Fibroblast of lung (primary cell): ENCODE data around the gene LECT2. TPM values are rescaled to one million over a fixed set of nuclear protein-coding genes. Genes with fewer than 3 reads are reported as not detected.

Experiments used
- DNase-seq, 2 donors: peaks; one replicate each; pipeline versions ENCODE4 v3.0.0 to v3.0.0-alpha.2; 2010; ENCODE audit warnings: low read depth in 2 of 2
- H2AFZ ChIP-seq: 2 replicates; pipeline ENCODE4 v1.5.1; 2012; ENCODE audit warnings: low read length, control low read depth, inconsistent platforms
- H3K27ac ChIP-seq: 2 replicates; pipeline ENCODE4 v1.5.1; 2011; ENCODE audit warnings: low read length, control low read depth; ENCODE audit not compliant: insufficient read depth
- H3K27me3 ChIP-seq: 2 replicates; pipeline ENCODE4 v1.5.1; 2011; ENCODE audit warnings: mild to moderate bottlenecking, low read length; ENCODE audit not compliant: control insufficient read depth, insufficient read depth
- H3K36me3 ChIP-seq: 2 replicates; pipeline ENCODE4 v1.5.1; 2011; ENCODE audit warnings: low read length; ENCODE audit not compliant: control insufficient read depth, insufficient read depth
- H3K4me1 ChIP-seq: 2 replicates; pipeline ENCODE4 v1.5.1; 2011; ENCODE audit warnings: low read length; ENCODE audit not compliant: control insufficient read depth, insufficient read depth; ENCODE audit errors: extremely low read depth
- H3K4me2 ChIP-seq: 2 replicates; pipeline ENCODE4 v1.5.1; 2011; ENCODE audit warnings: low read length, control low read depth; ENCODE audit not compliant: insufficient read depth; ENCODE audit errors: extremely low read depth
- H3K4me3 ChIP-seq, 4 experiments: fragments of 200-600 bp in 1 of 4; sonication (generic) in 1 of 4; replicated peaks in 1 of 4; 2 replicates each; pipeline ENCODE4 v1.5.1; 2011 to 2016; ENCODE audit warnings: low read length in 4 of 4, low read depth in 3 of 4, mild to moderate bottlenecking in 3 of 4, control low read depth in 2 of 4, inconsistent platforms in 1 of 4, mixed read lengths in 1 of 4; ENCODE audit not compliant: insufficient read depth in 1 of 4; ENCODE audit errors: control extremely low read depth in 1 of 4
- H3K79me2 ChIP-seq: 2 replicates; pipeline ENCODE4 v1.5.1; 2012; ENCODE audit warnings: mild to moderate bottlenecking, low read length, inconsistent platforms; ENCODE audit not compliant: control insufficient read depth, insufficient read depth
- H3K9ac ChIP-seq: 2 replicates; pipeline ENCODE4 v1.5.1; 2011; ENCODE audit warnings: mild to moderate bottlenecking, low read length, control low read depth; ENCODE audit not compliant: insufficient read depth
- H3K9me3 ChIP-seq: 2 replicates; pipeline ENCODE4 v1.5.1; 2012; ENCODE audit warnings: low read depth, low read length; ENCODE audit not compliant: control insufficient read depth, insufficient read depth
- H4K20me1 ChIP-seq: 2 replicates; pipeline ENCODE4 v1.5.1; 2011; ENCODE audit warnings: low read length; ENCODE audit not compliant: control insufficient read depth, insufficient read depth; ENCODE audit errors: extremely low read depth
- EZH2 ChIP-seq: IDR thresholded peaks from 2 replicates; pipeline ENCODE4 v1.5.1; 2012; ENCODE audit warnings: low read length, control low read depth, mild to moderate bottlenecking; ENCODE audit errors: missing control alignments
- polyA plus RNA-seq, 2 donors: library from polyadenylated mRNA; depleted of rRNA in 1 of 2; stranded (reverse) in 1 of 2; unstranded in 1 of 2; fragments of >200 nt; gene quantifications; 2 replicates each; pipeline ENCODE4 v1.2.1, GENCODE V29; 2011 to 2012; ENCODE audit warnings: missing spikeins in 1 of 2
- total RNA-seq: library from RNA; depleted of rRNA; stranded (reverse); fragments of >200 nt; gene quantifications from 2 replicates; pipeline ENCODE4 v1.2.1, GENCODE V29; 2014
- TF ChIP-seq, protein P1 (sequence below), 2 donors: IDR thresholded peaks in 1 of 2; conservative IDR thresholded peaks in 1 of 2; 1 replicate in 1 of 2; 2 replicates in 1 of 2; pipeline ENCODE4 v1.5.1; 2011 to 2012; ENCODE audit warnings: low read length in 2 of 2, control low read depth in 1 of 2, inconsistent platforms in 1 of 2, low read depth in 1 of 2, mild to moderate bottlenecking in 1 of 2

LECT2 gene
- total and polyA plus RNA-seq, 2 donors (not counting 1 experiment from before 2014, with no cell fraction given), result not detected

GRCh38 chr5:135978993-135979392 is 24.2 kb upstream of the LECT2 start:
- Histone ChIP-seq H3K9ac (no peak overlapping the region), H3K4me1 (peaks cover 7% of the 10 kb centered on the region), H3K27ac (peak overlapping the region; percentile 63), H3K4me3 (no peak overlapping the region), H3K9me3 (no peaks in the 10 kb centered on the region), H3K79me2 (no peaks in the 10 kb centered on the region), H3K27me3 (no peaks in the 10 kb centered on the region), H2AFZ (no peak overlapping the region), H3K4me2 (no peak overlapping the region), H3K36me3 (no peaks in the 10 kb centered on the region), H4K20me1 (no peaks in the 10 kb centered on the region)
- TF ChIP-seq, protein P1, sequence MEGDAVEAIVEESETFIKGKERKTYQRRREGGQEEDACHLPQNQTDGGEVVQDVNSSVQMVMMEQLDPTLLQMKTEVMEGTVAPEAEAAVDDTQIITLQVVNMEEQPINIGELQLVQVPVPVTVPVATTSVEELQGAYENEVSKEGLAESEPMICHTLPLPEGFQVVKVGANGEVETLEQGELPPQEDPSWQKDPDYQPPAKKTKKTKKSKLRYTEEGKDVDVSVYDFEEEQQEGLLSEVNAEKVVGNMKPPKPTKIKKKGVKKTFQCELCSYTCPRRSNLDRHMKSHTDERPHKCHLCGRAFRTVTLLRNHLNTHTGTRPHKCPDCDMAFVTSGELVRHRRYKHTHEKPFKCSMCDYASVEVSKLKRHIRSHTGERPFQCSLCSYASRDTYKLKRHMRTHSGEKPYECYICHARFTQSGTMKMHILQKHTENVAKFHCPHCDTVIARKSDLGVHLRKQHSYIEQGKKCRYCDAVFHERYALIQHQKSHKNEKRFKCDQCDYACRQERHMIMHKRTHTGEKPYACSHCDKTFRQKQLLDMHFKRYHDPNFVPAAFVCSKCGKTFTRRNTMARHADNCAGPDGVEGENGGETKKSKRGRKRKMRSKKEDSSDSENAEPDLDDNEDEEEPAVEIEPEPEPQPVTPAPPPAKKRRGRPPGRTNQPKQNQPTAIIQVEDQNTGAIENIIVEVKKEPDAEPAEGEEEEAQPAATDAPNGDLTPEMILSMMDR (conservative IDR thresholded peaks at IDR 0.05 in 1 of 2, IDR thresholded peaks at IDR 0.05 in 1 of 2; ENCODE audit: low read depth in 1 of 2, low read length in 2 of 2), result no peak
- TF ChIP-seq EZH2, result no peak
- DNase-seq, result no peak

GRCh38 chr5:135978212-135978631 is 23.4 kb upstream of the LECT2 start:
- Histone ChIP-seq H3K27me3 (no peaks in the 10 kb centered on the region), H3K9ac (no peak overlapping the region), H3K4me2 (no peak overlapping the region), H3K4me1 (peaks cover 7% of the 10 kb centered on the region), H3K79me2 (no peaks in the 10 kb centered on the region), H3K9me3 (no peaks in the 10 kb centered on the region), H3K27ac (no peak overlapping the region), H3K4me3 (no peak overlapping the region), H2AFZ (no peak overlapping the region), H4K20me1 (no peaks in the 10 kb centered on the region), H3K36me3 (no peaks in the 10 kb centered on the region)
- TF ChIP-seq, protein P1 (conservative IDR thresholded peaks at IDR 0.05 in 1 of 2, IDR thresholded peaks at IDR 0.05 in 1 of 2; ENCODE audit: low read depth in 1 of 2, low read length in 2 of 2), result no peak
- no peak for TF ChIP-seq EZH2
- peak in 1 of 2 donors; percentile 57 for DNase-seq

- Histone ChIP-seq H3K79me2 (no peaks in the 10 kb centered on the region), H4K20me1 (no peaks in the 10 kb centered on the region), H3K9ac (no peak overlapping the region), H3K27me3 (no peaks in the 10 kb centered on the region), H2AFZ (no peak overlapping the region), H3K4me3 (no peak overlapping the region), H3K4me2 (no peak overlapping the region), H3K9me3 (no peaks in the 10 kb centered on the region), H3K4me1 (peaks cover 7% of the 10 kb centered on the region), H3K27ac (no peak overlapping the region), H3K36me3 (no peaks in the 10 kb centered on the region)
- TF ChIP-seq, protein P1 (conservative IDR thresholded peaks at IDR 0.05 in 1 of 2, IDR thresholded peaks at IDR 0.05 in 1 of 2; ENCODE audit: low read depth in 1 of 2, low read length in 2 of 2), result peak; percentile 22 to 43
- no peak for TF ChIP-seq EZH2
- DNase-seq, result peak; percentile 45 to 65
Measured at GRCh38 chr5:135977375-135977928, 22.7 kb upstream of the LECT2 start.
